Diencephalon (tissue), 1 donor: ENCODE measurements around the gene MSRB3. TPM values are rescaled to one million over a fixed set of nuclear protein-coding genes. Genes with fewer than 3 reads are reported as not detected.

ENCODE experiments used
- total RNA-seq: library from RNA; depleted of rRNA; stranded (reverse); fragments of >200 nt; gene quantifications from one replicate; pipeline ENCODE4 v1.2.3, GENCODE V29; 2014

The MSRB3 gene
- total RNA-seq, result 5.3 TPM

GRCh38 chr12:65278576-65279368 is at the start of gene MSRB3:
Gene MSRB3 (plus strand): TSS chr12:65278683. CDS start chr12:65308580, 29,897 bp downstream.

Other genes starting within 250 kb of the MSRB3 start
- gene WIF1, start 157.4 kb upstream of the MSRB3 start, total RNA-seq, result 11.5 TPM
- gene LEMD3, start 109.1 kb upstream of the MSRB3 start, total RNA-seq, result 57.2 TPM